GM18505 (cell line): ENCODE results near the gene LMF2.

Experiments used
- ATAC-seq: cut with Tn5 transposase; IDR thresholded peaks from one replicate; pipeline ENCODE4 v1.9.1; 2021; ENCODE audit not compliant: unreplicated experiment
- POLR2A ChIP-seq: IDR thresholded peaks from 4 replicates; pipeline ENCODE4 v1.6.1; 2011; ENCODE audit warnings: borderline replicate concordance; ENCODE audit not compliant: insufficient read depth, insufficient read length; ENCODE audit errors: extremely low read depth

The LMF2 gene

DNA sequence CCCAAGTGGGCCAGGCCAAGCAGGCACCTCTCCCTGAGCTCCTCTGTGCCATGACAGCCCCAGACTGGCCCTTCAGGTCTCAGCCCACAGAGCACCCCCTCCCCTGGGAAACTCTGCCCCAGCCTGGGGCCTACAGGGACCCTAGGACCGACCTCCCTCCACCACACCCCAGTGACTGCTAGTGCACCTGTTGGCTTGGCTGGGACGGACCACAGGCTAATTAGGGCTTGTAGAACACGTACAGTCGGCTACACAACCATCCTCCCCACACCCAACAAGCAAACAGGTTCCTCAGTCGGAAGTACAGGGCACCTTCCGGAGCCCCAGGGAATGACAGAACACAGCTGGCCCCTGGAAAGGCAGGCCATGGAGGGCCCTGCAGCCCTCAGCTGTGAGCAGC is 37.0 kb downstream of the LMF2 start:
- peak; percentile 0 for ATAC-seq
- TF ChIP-seq POLR2A: no peak

DNA sequence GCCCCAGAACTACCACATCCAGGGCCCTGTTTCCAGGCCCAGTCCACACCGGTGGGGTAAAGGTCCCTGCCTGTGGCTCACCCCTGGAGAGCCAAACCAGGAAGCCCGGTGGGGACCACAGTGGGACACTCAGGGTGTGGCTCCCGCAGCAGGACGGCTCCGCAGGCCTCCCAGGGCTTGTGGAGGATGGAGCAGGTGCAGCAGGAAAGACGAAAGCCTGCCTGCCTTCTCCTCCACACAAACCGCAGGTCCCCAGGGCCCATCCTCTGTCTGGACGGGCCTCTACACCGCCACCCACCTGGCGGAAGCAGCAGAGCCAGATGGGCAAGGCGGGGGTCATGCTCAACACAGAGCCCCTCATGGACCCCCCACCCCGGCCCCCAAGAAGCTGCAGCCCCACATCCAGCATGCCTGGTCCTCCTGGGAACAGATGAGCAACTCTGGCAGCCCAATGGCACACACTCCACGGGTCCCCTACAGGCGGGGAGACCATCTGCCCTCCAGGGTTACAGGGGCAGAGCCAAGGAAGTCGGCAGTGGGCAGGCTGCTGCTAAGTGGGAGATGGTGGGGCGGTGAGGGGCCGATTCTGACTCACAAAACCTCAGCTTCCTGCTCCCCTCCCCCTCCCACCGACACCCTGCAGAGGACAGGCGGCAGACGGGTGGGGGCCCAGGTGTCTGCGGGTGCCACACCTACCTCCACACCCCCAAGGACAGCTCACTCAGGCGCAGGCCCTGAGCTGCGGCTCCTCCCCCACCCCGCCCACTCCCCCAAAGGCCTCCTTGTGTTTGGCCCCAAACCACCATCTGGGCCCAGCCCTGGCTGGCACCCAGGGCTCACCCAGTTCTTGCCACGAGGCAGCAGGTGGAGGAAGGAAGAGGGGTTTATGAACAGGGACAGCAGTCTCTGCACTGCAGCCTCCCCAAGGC is 37.9 kb downstream of the LMF2 start:
- ATAC-seq: peak; percentile 57
- TF ChIP-seq POLR2A: no peak

DNA sequence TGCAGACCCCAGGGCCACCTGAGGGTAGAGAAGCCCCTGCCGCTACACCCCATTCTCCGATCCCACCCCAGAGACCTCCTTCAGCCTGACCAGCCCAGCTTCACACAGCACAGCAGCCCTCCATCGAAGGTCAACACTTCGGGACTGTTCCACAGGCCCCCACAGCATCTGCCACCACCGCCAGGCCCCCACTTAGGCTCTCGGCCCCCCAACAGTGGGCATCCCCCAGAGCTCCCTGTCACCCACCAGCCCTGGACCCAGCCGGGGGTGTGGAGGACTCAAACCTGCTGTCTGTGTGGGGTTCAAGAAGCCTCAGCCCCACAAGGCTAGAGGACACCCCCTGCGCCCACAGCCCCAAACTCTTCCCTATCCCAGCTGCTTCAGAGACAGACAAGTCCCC is 38.9 kb downstream of the LMF2 start:
- TF ChIP-seq POLR2A: no peak
- ATAC-seq: no peak

DNA sequence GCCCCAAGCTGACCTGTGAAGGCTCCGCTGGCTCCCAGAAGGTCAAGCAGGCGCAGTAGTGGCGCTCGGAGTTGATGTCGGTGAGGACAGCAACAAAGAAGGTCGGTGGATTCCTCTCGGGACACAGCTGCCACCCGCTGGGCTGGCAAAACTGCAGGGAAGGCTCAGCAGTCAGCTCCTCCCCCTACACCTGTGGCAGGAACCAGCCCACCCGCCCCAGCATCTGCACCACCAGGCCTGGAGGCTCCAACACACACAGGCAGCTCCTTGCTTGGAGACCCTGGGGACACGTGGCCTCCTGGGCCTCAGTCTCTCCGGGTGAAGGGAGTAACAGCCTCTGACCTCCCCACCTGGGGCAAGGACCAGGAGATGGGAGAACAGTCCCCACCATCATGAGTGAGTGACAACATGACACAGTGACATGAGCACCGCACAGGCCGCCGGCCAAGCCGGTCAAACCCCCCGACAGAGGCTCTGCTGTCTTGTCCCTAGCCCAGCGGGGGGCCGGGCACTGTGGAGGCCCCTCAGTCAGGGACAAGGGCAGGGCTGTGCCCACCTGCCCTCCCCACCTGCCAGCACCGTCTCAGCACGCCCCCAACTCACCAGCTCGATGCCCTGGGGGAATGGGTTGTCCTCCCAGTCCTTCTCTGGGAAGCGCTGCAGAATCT is 39.6 kb downstream of the LMF2 start:
- no peak for TF ChIP-seq POLR2A
- no peak for ATAC-seq

DNA sequence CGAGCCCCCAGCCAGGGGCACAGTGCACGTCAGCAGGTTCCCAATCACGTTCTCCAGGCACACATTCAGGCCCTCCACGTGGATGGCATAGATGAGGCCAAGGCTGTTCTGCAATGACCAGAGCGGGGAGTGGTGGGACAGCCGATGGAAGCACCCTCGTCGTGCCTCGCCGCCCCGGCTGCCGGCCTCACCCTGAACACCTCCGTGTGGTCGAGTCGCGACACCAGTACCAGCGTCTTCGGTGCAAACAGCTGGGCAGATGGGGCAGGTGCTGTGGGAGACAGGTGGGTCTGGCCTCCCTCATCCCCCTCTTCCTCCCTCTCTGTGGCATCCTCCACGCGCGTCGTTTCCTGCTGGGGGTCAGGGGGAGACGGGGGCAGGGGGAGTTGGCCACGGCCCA is 40.2 kb downstream of the LMF2 start:
- no peak for TF ChIP-seq POLR2A
- no peak for ATAC-seq

DNA sequence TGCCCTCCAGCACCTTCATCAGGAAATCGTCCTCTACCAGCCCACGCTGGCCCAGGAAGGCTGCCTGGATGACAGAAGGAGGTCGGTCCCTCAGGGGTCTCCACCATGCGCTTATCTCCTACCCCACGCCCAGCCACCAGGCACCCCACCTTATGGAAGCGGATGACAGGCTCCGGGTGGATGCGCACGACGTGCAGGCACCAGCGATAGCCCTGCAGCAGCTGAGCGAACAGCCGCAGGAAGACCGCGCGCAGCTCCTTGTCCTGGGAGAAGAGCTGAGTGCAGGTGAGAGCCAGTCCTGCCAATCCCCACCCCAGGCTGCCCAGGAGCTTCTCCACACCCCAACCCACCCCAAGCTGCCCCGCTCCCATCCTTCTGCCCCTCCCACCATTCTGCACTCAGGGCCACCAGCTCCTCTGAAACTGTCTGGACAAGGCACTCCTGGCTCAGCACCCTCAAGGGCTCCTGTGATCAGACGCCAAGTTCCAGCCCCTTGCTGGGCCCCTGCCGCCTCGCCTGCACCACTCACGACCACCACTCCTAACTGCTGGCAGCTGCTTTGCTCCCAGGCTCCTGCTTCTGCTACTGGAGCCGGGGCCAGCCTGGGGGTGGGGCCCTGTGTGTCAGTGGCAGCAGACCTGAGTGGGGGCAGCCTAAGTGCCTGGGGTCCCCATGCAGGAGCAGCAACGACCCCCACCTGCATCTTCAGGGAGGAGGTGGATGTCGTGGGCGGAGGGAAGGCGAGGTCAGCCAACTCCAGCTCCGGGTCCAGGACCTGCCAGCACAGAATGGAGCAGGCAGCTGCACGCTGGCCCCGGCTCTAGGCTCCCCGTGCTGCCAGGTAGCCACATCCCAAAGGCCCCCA is 42.2 kb downstream of the LMF2 start:
- no peak for ATAC-seq
- TF ChIP-seq POLR2A: no peak

DNA sequence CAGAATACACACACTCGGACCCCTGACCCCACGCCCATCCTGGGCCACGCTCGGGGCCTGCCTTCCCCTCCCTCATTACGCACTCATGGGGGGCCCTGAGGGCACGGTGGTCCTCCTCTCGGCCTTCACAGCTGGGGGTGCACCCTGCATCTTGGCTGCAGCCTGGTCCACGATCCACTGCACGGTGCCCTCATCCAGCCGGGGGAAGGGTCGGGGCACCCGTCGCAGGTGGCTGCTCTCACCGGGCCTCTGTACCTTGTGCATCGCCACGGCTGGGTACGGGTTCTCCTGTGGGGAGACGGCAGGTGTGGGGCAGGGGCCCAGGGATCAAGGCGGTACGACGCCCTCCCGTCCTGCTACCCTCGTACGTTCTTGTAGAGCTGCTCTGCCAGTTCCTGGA is 43.1 kb downstream of the LMF2 start:
- no peak for TF ChIP-seq POLR2A

DNA sequence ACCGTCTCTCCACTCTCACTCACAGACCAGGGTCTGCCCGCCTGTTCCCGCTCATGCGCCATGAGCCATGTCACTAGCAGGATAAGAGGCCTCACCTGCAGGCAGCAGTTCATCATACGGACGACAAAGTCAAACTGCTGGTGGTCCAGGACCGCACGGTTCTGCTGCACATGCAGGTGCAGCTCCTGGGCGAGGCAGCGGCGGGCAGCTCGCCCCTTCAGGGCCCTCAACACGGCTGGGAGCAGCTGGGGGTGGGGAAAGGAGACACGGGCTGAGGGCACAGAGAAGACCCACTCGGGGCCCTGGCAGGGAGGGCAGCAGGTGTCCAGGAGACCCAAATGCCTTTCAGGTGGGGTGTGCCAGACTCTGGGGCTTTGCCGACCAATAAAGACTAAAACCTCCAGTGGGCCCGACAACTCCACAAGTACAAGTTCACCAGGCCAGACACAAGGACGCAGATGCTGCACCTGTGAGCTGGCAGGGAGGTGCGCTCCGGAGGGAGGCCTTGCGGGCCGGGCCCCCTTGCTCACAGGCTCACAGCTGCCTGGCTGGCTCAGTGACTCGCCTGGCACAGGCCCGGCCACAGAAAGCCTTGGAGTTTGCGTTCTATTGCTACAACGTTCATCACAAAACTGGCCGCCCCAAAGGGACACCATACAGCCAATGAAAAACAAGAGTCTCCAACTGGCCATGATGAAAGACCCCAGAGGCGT is 44.2 kb downstream of the LMF2 start:
- no peak for ATAC-seq
- TF ChIP-seq POLR2A: no peak

More for the DNA sequence above, 43.1 kb downstream of the LMF2 start:
- ATAC-seq: no peak

DNA sequence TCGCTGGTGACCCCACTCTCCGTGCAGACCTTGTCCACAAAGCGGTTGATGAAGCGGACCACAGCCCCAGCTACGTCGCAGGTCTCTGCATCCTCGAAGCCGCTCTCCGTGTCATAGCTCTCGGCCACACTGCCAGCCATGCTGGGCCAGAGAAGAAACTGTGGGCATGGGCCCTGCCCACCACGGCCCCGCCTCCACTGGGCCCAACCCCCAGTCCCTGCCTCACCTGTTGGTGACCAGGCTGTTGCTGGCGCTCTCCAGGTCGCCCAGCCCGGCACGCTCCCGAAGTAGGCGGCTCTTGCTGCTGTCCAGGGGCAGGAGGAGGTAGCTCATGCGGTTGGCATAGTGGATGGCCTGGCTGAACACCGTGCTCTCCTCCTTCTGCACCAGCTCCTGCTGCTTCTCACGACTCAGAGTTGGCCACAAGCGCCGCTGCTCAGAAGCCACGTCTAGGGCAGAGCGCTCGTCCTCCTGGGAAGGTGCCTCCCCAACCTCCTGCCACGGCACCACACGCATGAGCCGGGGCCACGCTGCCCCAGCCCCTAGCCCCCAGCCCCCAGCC is 45.4 kb downstream of the LMF2 start:
- ATAC-seq: no peak
- TF ChIP-seq POLR2A: no peak

DNA sequence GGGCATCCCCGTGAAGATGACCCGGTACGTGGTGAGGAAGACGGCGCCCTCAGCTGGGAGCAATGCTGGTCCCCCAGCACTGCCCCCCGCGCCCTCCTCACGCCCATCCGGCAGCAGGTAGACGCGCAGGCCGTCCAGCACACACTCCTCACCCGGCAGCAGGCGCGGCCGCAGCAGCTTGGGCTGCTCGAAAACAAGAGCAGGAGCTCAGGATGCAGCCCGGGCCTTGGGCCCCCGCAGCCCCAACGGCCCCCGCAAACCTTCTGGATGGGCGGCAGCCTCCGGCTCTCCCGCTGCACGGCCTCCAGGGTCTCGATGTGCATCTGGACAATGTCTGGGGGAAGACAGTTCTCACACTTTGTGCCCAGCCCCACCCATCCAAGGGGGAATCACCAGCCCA is 46.0 kb downstream of the LMF2 start:
- TF ChIP-seq POLR2A: no peak
- ATAC-seq: no peak

DNA sequence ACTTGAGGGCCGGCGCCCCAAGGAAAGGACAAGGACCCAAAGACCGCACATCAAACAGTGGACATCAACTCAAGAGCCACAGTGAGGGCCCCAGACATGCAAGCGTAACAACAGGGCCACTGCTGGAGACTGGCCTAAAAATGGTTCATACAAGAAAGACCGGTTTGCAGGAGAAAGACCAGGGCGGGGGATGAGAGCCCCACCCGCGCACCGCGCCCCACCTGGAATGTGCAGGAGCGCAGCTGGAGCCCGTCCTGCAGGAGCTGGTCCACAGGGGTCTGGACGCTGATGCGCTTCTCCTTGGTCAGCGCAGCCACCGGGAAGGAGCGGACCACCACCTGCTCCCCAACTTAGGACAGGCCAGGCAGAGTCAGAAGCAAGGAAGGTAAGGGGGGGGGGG is 46.6 kb downstream of the LMF2 start:
- no peak for ATAC-seq

DNA sequence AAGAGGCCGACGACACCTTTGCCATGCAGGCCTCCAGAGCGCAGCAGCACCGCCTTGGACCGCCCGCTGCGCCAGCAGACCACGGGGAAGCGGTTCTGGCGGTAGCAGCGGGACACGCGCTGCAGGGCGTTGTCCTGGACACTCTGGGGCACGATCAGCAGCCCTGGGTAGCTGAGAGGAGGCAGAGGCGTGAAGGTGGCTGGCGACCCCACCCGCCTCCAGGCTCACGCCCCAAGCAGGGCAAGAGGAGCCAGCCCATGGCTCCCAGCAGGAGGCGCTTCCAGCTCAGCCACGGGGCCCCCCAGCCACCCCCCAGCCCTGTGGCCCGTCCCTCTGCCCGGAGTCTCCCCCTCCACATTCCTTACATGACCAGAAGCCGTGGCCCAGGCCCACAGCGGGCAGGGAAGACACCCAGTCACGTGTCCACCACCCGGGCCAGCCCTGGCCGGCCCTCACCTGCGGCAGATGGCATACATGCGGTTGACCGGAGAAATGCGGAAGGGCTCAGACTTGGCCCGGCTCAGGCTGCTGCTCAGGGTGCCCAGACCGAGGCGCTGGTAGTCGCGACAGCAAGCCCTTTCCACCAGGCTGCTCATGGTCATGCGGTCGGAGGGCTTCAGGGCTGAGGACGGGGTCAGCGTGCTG is 47.9 kb downstream of the LMF2 start:
- ATAC-seq: no peak
- no peak for TF ChIP-seq POLR2A

More for the DNA sequence above, 46.6 kb downstream of the LMF2 start:
- no peak for TF ChIP-seq POLR2A

DNA sequence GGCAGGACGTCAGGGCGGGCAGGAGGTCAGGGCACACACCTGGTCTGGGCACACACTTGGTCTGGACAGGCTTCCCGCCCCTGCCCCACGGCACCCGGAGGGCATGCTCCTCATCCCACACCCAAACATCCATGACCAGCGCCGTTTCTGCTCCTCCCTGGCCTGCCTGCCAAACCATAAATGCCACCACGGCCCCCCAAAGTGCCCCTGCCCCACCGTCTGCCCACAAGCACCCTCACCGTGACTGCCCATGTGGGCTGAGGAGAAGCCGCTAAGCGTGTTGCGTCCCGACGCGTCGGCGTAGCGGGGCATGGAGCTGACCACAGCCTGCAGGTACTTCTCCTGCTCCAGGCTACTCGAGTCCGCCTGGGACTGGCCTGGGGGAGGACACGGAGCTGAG is 48.5 kb downstream of the LMF2 start:
- TF ChIP-seq POLR2A: no peak
- ATAC-seq: no peak
